Ovary (tissue), 9 donors: ENCODE results near the gene MYO9B. TPM values are rescaled to one million over a fixed set of nuclear protein-coding genes. Genes with fewer than 3 reads are reported as not detected.

Experiments
- DNase-seq, 5 donors: peaks; one replicate each; pipeline ENCODE4 v3.0.0-alpha.2; 2019 to 2020
- H3K27ac ChIP-seq, 2 donors: fragments of 200-600 bp; one replicate each; pipeline versions ENCODE4 v1.5.1 to v1.8.0; 2019 to 2022
- H3K27me3 ChIP-seq: fragments of 200-600 bp; one replicate; pipeline ENCODE4 v1.8.0; 2022
- H3K36me3 ChIP-seq: fragments of 200-600 bp; sonication (generic); one replicate; pipeline ENCODE4 v1.5.1; 2019
- H3K4me1 ChIP-seq: one replicate; pipeline ENCODE4 v1.8.1; 2013; ENCODE audit warnings: mild to moderate bottlenecking, moderate library complexity; ENCODE audit not compliant: insufficient read depth
- H3K4me3 ChIP-seq: fragments of 200-600 bp; sonication (generic); one replicate; pipeline ENCODE4 v1.5.1; 2017
- H3K9me3 ChIP-seq, 2 donors: fragments of 200-600 bp in 1 of 2; sonication (generic) in 1 of 2; one replicate each; pipeline versions ENCODE4 v1.5.1 to v1.8.1; 2013 to 2019; ENCODE audit warnings: mild to moderate bottlenecking in 1 of 2, moderate library complexity in 1 of 2
- CTCF ChIP-seq, 3 donors: fragments of 450-650 bp in 2 of 3; fragments of 200-600 bp in 1 of 3; IDR thresholded peaks; one replicate each; pipeline versions ENCODE4 v1.5.1 to v1.8.0; 2016 to 2022; ENCODE audit warnings: antibody characterized with exemption in 3 of 3, mild to moderate bottlenecking in 1 of 3
- EP300 ChIP-seq: sonication (generic); formaldehyde crosslinking; IDR thresholded peaks from one replicate; pipeline ENCODE4 v1.6.1; 2017; ENCODE audit warnings: antibody characterized with exemption
- POLR2A ChIP-seq: fragments of 450-650 bp; IDR thresholded peaks from one replicate; pipeline ENCODE4 v1.6.1; 2017; ENCODE audit warnings: antibody characterized with exemption, mild to moderate bottlenecking, moderate library complexity
- WGBS, 3 donors: extraction: QIAGEN DNeasy Blood & Tissue Kit in 1 of 3; methylation state at CpG; one replicate each; pipeline versions ENCODE4 v1.1.5 to v1.1.7; 2013 to 2017; 5-methylcytosine and 5-hydroxymethylcytosine counted together
- intact Hi-C, 4 donors: fragments of 100-400 bp; cut with DNase I; formaldehyde crosslinking; loops; one replicate each; pipeline versions ENCODE4 v1.11.0 to v1.15.1; 2022 to 2023
- polyA plus RNA-seq, 2 donors: library from polyadenylated mRNA; stranded (reverse); fragments of 200-250 nt in 1 of 2; fragments of 350-450 nt in 1 of 2; fragmentation: Illumina TruSeq in 1 of 2; extraction: RNeasy Lipid Tissue Mini Kit (QIAGEN cat#74804) in 1 of 2; gene quantifications; one replicate each; pipeline ENCODE4 v1.2.3, GENCODE V29; 2013 to 2014
- total RNA-seq, 7 donors: library from RNA; depleted of rRNA in 2 of 7; stranded (reverse); fragments of >200 nt in 2 of 7; fragmentation: NEBNext Ultra II Directional in 3 of 7; extraction: Animal tissue kit (Norgen Biotek cat#: 25700) in 3 of 7; gene quantifications; one replicate each; pipeline versions ENCODE4 v1.1.0 to v1.2.4, GENCODE V29; 2016 to 2023
- donor health status: DM: no; HTN: no; CAD: no; lungs with moderate emphysema.
- donor health status: DM: no; HTN: no; CAD: no.
- donor health status: Bipolar disorder and iron deficiency.
- donor health status: DM: yes; HTN: yes; CAD: no.
- donor health status: DM: no; HTN: no; CAD: no.
- donor health status: DM: yes; HTN: yes; CAD: no.

MYO9B gene
- total and polyA plus RNA-seq, 9 donors, result 17.9 to 56.3 (median 34.1) TPM

GRCh38 chr19:17086834-17087233 lies 11.3 kb downstream of the MYO9B start:
- TF ChIP-seq EP300 (no peak), CTCF (IDR thresholded peaks at IDR 0.05) (no peak), POLR2A (no peak)
- no peak for DNase-seq
- H3K27ac ChIP-seq, result no peak overlapping the region
- H3K36me3 ChIP-seq, result no peaks in the 10 kb centered on the region
- intact Hi-C loops, result no loop called here
- WGBS, 3 donors, result 71 to 79% (median 78%) methylated on average over 6 of the region's 6 CpGs
- H3K4me3 ChIP-seq, result no peak overlapping the region
- H3K27me3 ChIP-seq, result no peaks in the 10 kb centered on the region
- no peaks in the 10 kb centered on the region for H3K9me3 ChIP-seq
- H3K4me1 ChIP-seq, result no peaks in the 10 kb centered on the region

GRCh38 chr19:17088552-17088951 lies 13.0 kb downstream of the MYO9B start:
- no peak overlapping the region for H3K27ac ChIP-seq
- WGBS, 3 donors, result 83 to 90% (median 90%) methylated on average over 5 of the region's 5 CpGs
- H3K9me3 ChIP-seq, result no peaks in the 10 kb centered on the region
- no peaks in the 10 kb centered on the region for H3K27me3 ChIP-seq
- TF ChIP-seq POLR2A, result no peak
- no peak for TF ChIP-seq CTCF (IDR thresholded peaks at IDR 0.05)
- TF ChIP-seq EP300, result no peak
- intact Hi-C loops, result no loop called here
- no peaks in the 10 kb centered on the region for H3K36me3 ChIP-seq
- no peaks in the 10 kb centered on the region for H3K4me1 ChIP-seq
- H3K4me3 ChIP-seq, result no peak overlapping the region
- DNase-seq, result no peak

- Histone ChIP-seq H3K27ac (no peak overlapping the region), H3K36me3 (no peaks in the 10 kb centered on the region), H3K9me3 (no peaks in the 10 kb centered on the region), H3K27me3 (no peaks in the 10 kb centered on the region), H3K4me1 (no peaks in the 10 kb centered on the region), H3K4me3 (no peak overlapping the region)
- no peak for DNase-seq
- WGBS, 3 donors, result 79 to 92% (median 88%) methylated on average over 9 of the region's 9 CpGs
- intact Hi-C loops, result no loop called here
- no peak for TF ChIP-seq POLR2A
- TF ChIP-seq EP300, result no peak
- no peak for TF ChIP-seq CTCF (IDR thresholded peaks at IDR 0.05)
These were observed 15.0 kb downstream of the MYO9B start for GRCh38 chr19:17090583-17090982.

- 82 to 87% (median 86%) methylated on average over 15 of the region's 15 CpGs for WGBS, 3 donors
- intact Hi-C loops, result no loop called here
These were observed 16.3 kb downstream of the MYO9B start for GRCh38 chr19:17091758-17092333.

More at GRCh38 chr19:17091758-17092333, 16.3 kb downstream of the MYO9B start:
- H3K36me3 ChIP-seq, result no peaks in the 10 kb centered on the region
- no peak overlapping the region for H3K27ac ChIP-seq
- no peak for TF ChIP-seq POLR2A
- no peak for TF ChIP-seq CTCF (IDR thresholded peaks at IDR 0.05)
- TF ChIP-seq EP300, result no peak
- H3K4me1 ChIP-seq, result no peaks in the 10 kb centered on the region
- no peak for DNase-seq
- H3K9me3 ChIP-seq, result no peaks in the 10 kb centered on the region
- no peaks in the 10 kb centered on the region for H3K27me3 ChIP-seq
- no peak overlapping the region for H3K4me3 ChIP-seq
